Fibroblast of skin of right biceps (primary cell): Measurements from ENCODE around the gene CRB2.

ENCODE experiments used
- DNase-seq: peaks from one replicate; pipeline ENCODE4 v3.0.0-alpha.2; 2013

The CRB2 gene

GRCh38 chr9:123424552-123425225, 68.7 kb downstream of the CRB2 start:
- no peak for DNase-seq

GRCh38 chr9:123425261-123425821, 69.3 kb downstream of the CRB2 start:
- no peak for DNase-seq

DNA sequence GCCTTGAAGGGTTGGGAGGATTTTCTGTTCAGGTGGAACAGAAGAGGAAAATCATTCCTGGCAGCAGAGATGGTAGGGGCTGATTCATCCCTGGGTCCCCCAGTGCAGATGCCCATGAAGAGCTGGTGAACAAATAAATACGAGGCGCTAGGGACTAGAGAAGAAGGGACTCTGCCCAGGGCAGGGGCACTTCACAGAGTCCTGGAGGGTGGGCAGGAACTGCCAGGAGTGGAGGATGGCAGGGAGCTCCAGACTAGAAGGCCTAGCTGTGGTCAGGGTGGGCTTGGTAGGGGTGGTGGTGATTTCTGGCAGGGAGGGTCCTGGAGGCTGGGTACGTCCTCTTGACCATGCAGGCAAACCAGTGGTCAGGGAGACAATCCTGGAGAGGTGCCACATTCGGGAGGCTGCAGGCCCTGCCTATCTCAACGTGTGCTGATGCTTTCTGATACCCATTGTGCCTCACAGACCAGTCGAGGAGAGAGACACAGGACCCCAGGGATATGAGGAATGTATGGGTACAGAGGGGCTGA, 69.9 kb downstream of the CRB2 start:
- no peak for DNase-seq

DNA sequence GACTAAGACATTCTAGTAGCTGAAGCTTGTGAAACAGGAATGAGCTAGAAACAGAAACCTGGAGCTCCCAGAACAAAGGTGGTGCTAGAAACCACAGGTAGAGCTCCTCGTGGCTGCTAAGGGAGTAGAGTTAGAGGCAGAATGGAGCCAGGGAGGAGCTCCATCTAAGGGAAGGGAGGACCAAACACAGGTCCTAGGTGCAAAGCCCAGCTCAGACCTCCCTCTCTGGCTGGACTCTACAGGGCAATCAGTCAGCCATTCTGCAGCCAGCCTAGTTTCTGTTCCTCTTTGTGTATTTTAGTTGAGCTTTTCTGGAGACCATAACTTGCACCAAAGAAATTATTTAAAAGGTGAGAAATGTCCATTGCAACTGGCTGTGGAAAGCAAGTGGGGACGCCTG, 70.4 kb downstream of the CRB2 start:
- DNase-seq: no peak
